Measurements from ENCODE around the gene RNF5. TPM values are rescaled to one million over a fixed set of nuclear protein-coding genes. Genes with fewer than 3 reads are reported as not detected.
"Not testable (repeated sequence)": the region's sequence is repeated elsewhere in the genome, so short reads cannot be mapped to it uniquely, and the experiment has no call there.

RNF5 gene
- total and polyA plus RNA-seq, 7 donors = 52.0 to 122 (median 91.1) TPM

DNA sequence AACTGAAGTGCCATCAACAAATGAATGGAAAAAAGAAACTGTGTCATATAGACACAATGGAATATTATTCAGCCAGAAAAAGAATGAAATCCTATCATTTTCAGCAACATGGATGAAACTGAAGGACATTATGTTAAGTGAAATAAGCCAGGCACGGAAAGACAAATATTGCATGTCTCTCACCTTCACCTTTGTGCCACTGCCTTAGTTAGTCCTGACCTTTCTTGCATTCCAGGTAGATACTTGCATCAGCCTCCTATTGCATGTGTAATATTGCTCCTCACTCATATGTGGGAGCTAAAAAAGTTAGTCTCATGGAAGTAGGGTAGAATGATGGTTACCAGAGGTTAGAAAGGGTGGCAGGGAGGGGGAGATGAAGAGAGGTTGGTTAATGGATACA, 30.8 kb downstream of the RNF5 start:
- ATAC-seq = no peak
- H3K4me3 ChIP-seq = no peak overlapping the region
- peaks cover 0 to 4% of the 10 kb centered on the region in 2 donors for H3K36me3 ChIP-seq (ENCODE audit: insufficient read depth in 1 of 2, low read depth in 1 of 2)
- WGBS, 3 donors = 70 to 80% (median 74%) methylated on average over 1 of the region's 1 CpG
- H3K4me1 ChIP-seq = no peaks in the 10 kb centered on the region
- TF ChIP-seq, protein P1, sequence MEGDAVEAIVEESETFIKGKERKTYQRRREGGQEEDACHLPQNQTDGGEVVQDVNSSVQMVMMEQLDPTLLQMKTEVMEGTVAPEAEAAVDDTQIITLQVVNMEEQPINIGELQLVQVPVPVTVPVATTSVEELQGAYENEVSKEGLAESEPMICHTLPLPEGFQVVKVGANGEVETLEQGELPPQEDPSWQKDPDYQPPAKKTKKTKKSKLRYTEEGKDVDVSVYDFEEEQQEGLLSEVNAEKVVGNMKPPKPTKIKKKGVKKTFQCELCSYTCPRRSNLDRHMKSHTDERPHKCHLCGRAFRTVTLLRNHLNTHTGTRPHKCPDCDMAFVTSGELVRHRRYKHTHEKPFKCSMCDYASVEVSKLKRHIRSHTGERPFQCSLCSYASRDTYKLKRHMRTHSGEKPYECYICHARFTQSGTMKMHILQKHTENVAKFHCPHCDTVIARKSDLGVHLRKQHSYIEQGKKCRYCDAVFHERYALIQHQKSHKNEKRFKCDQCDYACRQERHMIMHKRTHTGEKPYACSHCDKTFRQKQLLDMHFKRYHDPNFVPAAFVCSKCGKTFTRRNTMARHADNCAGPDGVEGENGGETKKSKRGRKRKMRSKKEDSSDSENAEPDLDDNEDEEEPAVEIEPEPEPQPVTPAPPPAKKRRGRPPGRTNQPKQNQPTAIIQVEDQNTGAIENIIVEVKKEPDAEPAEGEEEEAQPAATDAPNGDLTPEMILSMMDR (IDR thresholded peaks at IDR 0.05) = no peak
- no peaks in the 10 kb centered on the region for H3K27me3 ChIP-seq (ENCODE audit: insufficient read depth in 3 of 3, low read length in 2 of 3)
- intact Hi-C loops (cut with DNase I) = no loop called here
- no peak for DNase-seq
- no peaks in the 10 kb centered on the region for H3K9me3 ChIP-seq
- no peak overlapping the region for H3K27ac ChIP-seq

DNA sequence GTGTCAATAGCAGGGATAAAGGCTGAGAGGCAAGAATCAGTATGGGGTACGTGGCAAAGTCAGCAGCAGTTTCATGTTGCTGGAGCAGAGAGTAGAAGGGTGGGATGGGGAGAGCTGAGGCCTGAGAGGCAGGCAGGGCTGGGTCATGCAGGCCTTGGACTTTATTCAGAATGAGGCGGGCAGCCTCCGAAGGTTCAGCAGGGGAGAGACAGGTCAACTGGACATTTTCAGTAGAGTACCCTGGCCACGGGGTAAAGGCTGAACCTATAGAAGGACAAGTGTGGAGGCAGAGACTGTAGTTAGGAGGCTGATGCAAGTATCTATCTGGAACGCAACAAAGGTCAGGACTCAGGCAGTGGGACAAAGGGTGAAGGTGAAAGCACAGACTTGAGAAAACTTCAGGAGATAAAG, 32.0 kb downstream of the RNF5 start:
- no peak for DNase-seq
- 75 to 89% (median 83%) methylated on average over 5 of the region's 5 CpGs for WGBS, 3 donors
- Histone ChIP-seq H3K27ac (no peak overlapping the region), H3K36me3 (ENCODE audit: insufficient read depth in 1 of 2, low read depth in 1 of 2) (peaks cover 0 to 4% of the 10 kb centered on the region in 2 donors), H3K9me3 (no peaks in the 10 kb centered on the region), H3K4me1 (no peaks in the 10 kb centered on the region), H3K27me3 (ENCODE audit: insufficient read depth in 3 of 3, low read length in 2 of 3) (no peaks in the 10 kb centered on the region), H3K4me3 (no peak overlapping the region)
- TF ChIP-seq, protein P1 (IDR thresholded peaks at IDR 0.05) = no peak
- no peak for ATAC-seq
- intact Hi-C loops (cut with DNase I) = no loop called here

DNA sequence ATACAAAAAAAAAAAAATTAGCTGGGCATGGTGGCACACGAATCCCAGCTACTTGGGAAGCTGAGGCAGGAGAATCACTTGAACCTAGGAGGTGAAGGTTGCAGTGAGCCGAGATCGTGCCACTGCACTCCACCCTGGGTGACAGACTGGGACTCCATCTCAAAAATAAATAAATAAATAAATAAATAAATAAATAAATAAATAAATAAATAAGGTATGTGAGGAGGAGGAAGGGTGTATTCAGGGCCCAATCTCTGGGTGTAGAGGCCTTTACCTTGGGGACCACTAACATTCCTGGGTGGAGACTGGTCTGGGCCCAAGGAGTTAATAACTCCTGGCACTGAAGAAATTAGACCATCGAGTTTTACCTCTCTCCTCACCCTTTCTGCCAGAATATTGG, 33.2 kb downstream of the RNF5 start:
- WGBS, 3 donors = 76 to 83% (median 80%) methylated on average over 4 of the region's 4 CpGs
- H3K4me1 ChIP-seq; H3K36me3 ChIP-seq (ENCODE audit: insufficient read depth in 1 of 2, low read depth in 1 of 2); intact Hi-C loops (cut with DNase I); H3K27me3 ChIP-seq (ENCODE audit: insufficient read depth in 3 of 3, low read length in 2 of 3); H3K27ac ChIP-seq; ATAC-seq; DNase-seq; H3K4me3 ChIP-seq; H3K9me3 ChIP-seq: not testable (repeated sequence)

DNA sequence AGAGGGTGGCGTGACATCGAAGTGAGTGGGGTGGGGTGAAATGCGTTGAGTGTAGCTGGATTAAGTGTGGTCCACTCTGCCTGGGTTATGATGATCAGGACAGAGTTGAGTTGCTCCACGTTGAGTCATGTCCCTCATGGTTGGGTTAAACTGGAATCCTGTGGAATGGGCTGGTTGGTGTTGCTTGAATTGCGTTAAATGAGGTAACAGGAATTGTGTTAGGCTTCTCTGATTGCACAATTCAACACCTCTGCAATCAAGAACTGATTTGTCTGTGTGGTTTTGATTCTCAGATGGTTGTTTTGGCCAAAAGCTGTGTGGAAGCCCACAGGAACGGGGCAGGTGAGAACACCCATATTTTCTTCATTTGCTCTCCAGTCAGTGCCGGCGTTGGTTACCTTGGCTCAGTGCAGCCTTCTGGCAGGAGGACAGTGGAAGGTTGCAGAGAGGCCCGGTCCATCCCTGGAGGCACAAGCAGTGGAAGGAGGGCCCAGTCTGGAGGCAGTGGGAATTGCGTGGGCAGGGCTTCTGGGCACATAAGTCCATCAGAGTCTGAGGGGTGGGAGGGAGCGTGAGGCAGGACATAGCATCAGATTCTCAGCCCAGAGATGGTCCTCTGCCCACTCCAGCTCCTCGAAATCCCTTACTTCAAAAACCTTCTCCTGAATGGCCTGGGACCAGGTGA, 34.0 kb downstream of the RNF5 start:
- no peaks in the 10 kb centered on the region for H3K9me3 ChIP-seq
- H3K4me1 ChIP-seq = no peaks in the 10 kb centered on the region
- TF ChIP-seq, protein P1 (IDR thresholded peaks at IDR 0.05) = no peak
- no peak overlapping the region for H3K4me3 ChIP-seq
- peaks cover 0 to 4% of the 10 kb centered on the region in 2 donors for H3K36me3 ChIP-seq (ENCODE audit: insufficient read depth in 1 of 2, low read depth in 1 of 2)
- no peaks in the 10 kb centered on the region for H3K27me3 ChIP-seq (ENCODE audit: insufficient read depth in 3 of 3, low read length in 2 of 3)
- no peak for DNase-seq
- 68 to 72% (median 72%) methylated on average over 12 of the region's 12 CpGs for WGBS, 3 donors
- intact Hi-C loops (cut with DNase I) = no loop called here
- no peak for ATAC-seq
- no peak overlapping the region for H3K27ac ChIP-seq

DNA sequence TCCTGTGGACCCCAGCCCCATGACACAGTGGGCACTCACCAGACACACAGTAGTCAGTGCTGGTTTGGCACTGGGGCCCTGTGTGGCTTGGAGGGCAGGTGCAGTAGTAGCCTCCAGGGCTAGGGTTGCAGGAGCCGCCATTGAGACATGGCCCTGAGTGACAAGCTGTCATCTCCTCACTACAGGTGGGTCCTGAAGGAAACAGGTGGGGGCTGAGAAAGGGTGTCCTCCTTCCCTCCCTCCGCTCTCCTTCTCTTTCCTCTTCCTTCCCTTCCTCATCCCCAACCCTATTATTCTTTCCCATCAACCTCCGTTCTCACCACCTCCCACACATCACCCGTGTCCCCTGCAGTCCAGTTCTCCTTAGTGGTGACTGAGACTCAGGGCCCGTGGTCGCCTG, 35.4 kb downstream of the RNF5 start:
- Histone ChIP-seq H3K36me3 (ENCODE audit: insufficient read depth in 1 of 2, low read depth in 1 of 2) (peaks cover 0 to 4% of the 10 kb centered on the region in 2 donors), H3K27me3 (ENCODE audit: insufficient read depth in 3 of 3, low read length in 2 of 3) (no peaks in the 10 kb centered on the region), H3K27ac (no peak overlapping the region), H3K4me3 (no peak overlapping the region), H3K4me1 (no peaks in the 10 kb centered on the region), H3K9me3 (no peaks in the 10 kb centered on the region)
- TF ChIP-seq, protein P1 (IDR thresholded peaks at IDR 0.05) = no peak
- intact Hi-C loops (cut with DNase I) = no loop called here
- DNase-seq (no peak), ATAC-seq (no peak)
- 82 to 87% (median 86%) methylated on average over 6 of the region's 6 CpGs for WGBS, 3 donors
